Uterus (tissue), 4 donors: Measurements from ENCODE around the gene OR10A3. TPM values are rescaled to one million over a fixed set of nuclear protein-coding genes. Genes with fewer than 3 reads are reported as not detected.

Experiments
- DNase-seq, 2 donors: peaks; one replicate each; pipeline ENCODE4 v3.0.0-alpha.2; 2019 to 2020
- H3K27ac ChIP-seq, 2 donors: fragments of 200-600 bp; sonication (generic); 1 replicate in 1 of 2; 2 replicates in 1 of 2; pipeline ENCODE4 v1.5.1; 2016 to 2018
- H3K27me3 ChIP-seq, 2 donors: fragments of 200-600 bp; sonication (generic); one replicate each; pipeline ENCODE4 v1.5.1; 2018 to 2019; ENCODE audit warnings: control low read depth in 1 of 2
- H3K36me3 ChIP-seq, 2 donors: fragments of 200-600 bp; sonication (generic); one replicate each; pipeline ENCODE4 v1.5.1; 2019; ENCODE audit warnings: control low read depth in 1 of 2
- H3K4me1 ChIP-seq, 2 donors: fragments of 200-600 bp; sonication (generic); one replicate each; pipeline ENCODE4 v1.5.1; 2018 to 2019; ENCODE audit warnings: control low read depth in 1 of 2
- H3K4me3 ChIP-seq, 2 donors: fragments of 200-600 bp; sonication (generic); 1 replicate in 1 of 2; 2 replicates in 1 of 2; pipeline ENCODE4 v1.5.1; 2018 to 2019; ENCODE audit warnings: mild to moderate bottlenecking in 1 of 2
- H3K9me3 ChIP-seq, 2 donors: fragments of 200-600 bp; sonication (generic); one replicate each; pipeline ENCODE4 v1.5.1; 2019; ENCODE audit warnings: control low read depth in 1 of 2
- POLR2A ChIP-seq, 2 donors: fragments of 450-650 bp; IDR thresholded peaks; one replicate each; pipeline ENCODE4 v1.6.1; 2016; ENCODE audit warnings: antibody characterized with exemption in 2 of 2, mild to moderate bottlenecking in 1 of 2, moderate library complexity in 1 of 2
- intact Hi-C: fragments of 100-400 bp; cut with DNase I; formaldehyde crosslinking; loops from one replicate; pipeline ENCODE4 v1.15.1; 2023; ENCODE audit warnings: low total_unique reads
- total RNA-seq, 4 donors: library from RNA; depleted of rRNA in 3 of 4; stranded (reverse); fragments of >200 nt in 3 of 4; gene quantifications; one replicate each; pipeline versions ENCODE4 v1.1.0 to v1.2.4, GENCODE V29; 2014 to 2023
- TF ChIP-seq, protein P1 (sequence below), 4 experiments: fragments of 200-600 bp in 2 of 4; fragments of 450-650 bp in 2 of 4; sonication (generic) in 2 of 4; IDR thresholded peaks; one replicate each; pipeline ENCODE4 v1.5.1; 2016 to 2019; ENCODE audit warnings: antibody characterized with exemption in 4 of 4, mild to moderate bottlenecking in 2 of 4, moderate library complexity in 1 of 4
- donor health status: DM: yes; HTN: yes; CAD: no.

OR10A3 gene
- total RNA-seq, 4 donors from 2014 or later: not detected

GRCh38 chr11:7964873-7965272 is 23.4 kb upstream of the OR10A3 start:
- H3K4me3 ChIP-seq: no peak overlapping the region
- TF ChIP-seq POLR2A (IDR thresholded peaks at IDR 0.05): no peak
- TF ChIP-seq, protein P1, sequence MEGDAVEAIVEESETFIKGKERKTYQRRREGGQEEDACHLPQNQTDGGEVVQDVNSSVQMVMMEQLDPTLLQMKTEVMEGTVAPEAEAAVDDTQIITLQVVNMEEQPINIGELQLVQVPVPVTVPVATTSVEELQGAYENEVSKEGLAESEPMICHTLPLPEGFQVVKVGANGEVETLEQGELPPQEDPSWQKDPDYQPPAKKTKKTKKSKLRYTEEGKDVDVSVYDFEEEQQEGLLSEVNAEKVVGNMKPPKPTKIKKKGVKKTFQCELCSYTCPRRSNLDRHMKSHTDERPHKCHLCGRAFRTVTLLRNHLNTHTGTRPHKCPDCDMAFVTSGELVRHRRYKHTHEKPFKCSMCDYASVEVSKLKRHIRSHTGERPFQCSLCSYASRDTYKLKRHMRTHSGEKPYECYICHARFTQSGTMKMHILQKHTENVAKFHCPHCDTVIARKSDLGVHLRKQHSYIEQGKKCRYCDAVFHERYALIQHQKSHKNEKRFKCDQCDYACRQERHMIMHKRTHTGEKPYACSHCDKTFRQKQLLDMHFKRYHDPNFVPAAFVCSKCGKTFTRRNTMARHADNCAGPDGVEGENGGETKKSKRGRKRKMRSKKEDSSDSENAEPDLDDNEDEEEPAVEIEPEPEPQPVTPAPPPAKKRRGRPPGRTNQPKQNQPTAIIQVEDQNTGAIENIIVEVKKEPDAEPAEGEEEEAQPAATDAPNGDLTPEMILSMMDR (IDR thresholded peaks at IDR 0.05): no peak
- no peak overlapping the region for H3K27ac ChIP-seq
- H3K4me1 ChIP-seq: no peaks in the 10 kb centered on the region
- H3K36me3 ChIP-seq: no peaks in the 10 kb centered on the region
- intact Hi-C loops: no loop called here
- no peak for DNase-seq
- H3K9me3 ChIP-seq: no peaks in the 10 kb centered on the region
- H3K27me3 ChIP-seq: no peaks in the 10 kb centered on the region

DNA sequence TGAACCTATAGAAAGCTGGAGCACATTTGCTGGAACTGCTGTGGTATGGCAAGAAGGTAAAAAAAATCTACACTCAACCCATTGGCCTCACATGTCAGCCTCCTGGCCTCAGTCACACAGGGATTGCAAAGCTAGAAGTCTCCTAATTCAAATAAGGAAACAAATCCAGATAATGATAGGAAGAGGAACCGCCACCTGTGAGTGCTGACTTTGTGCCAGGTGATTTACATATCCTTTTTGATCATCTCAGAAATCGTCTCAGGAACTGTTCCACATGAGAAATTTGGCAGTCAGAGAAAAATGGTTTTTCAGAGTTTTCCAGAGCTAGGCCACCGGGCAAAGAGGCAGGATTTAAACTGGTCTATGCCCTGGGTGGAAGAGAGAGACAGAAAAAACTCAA is 22.8 kb upstream of the OR10A3 start:
- no peak for DNase-seq
- H3K4me3 ChIP-seq: no peak overlapping the region
- H3K27me3 ChIP-seq: no peaks in the 10 kb centered on the region
- H3K27ac ChIP-seq: no peak overlapping the region
- no peaks in the 10 kb centered on the region for H3K9me3 ChIP-seq
- no peaks in the 10 kb centered on the region for H3K4me1 ChIP-seq
- intact Hi-C loops: no loop called here
- TF ChIP-seq, protein P1 (IDR thresholded peaks at IDR 0.05): no peak
- no peak for TF ChIP-seq POLR2A (IDR thresholded peaks at IDR 0.05)
- no peaks in the 10 kb centered on the region for H3K36me3 ChIP-seq

DNA sequence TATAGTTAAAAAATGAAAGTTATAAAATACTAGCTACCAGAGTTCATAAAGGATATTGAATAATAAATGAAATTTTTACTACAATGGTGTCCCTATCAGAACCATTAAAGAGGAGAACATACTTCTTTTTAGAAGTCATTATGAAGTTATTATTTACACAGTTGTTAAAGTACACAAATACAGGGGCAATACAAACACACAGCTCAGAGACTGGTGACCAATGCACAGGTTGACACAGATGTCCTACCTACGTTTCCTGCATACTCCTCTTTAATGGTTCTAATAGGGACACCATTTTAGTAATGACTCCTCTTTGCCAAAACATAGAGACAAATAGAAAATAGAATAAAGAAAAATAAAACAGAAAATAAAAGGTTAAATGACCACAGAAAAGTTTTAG is 13.7 kb upstream of the OR10A3 start:
- TF ChIP-seq, protein P1 (IDR thresholded peaks at IDR 0.05): no peak
- TF ChIP-seq POLR2A (IDR thresholded peaks at IDR 0.05): no peak
- Histone ChIP-seq H3K27me3 (no peaks in the 10 kb centered on the region), H3K27ac (no peak overlapping the region), H3K4me1 (no peaks in the 10 kb centered on the region), H3K4me3 (no peak overlapping the region), H3K36me3 (no peaks in the 10 kb centered on the region), H3K9me3 (no peaks in the 10 kb centered on the region)
- intact Hi-C loops: no loop called here
- no peak for DNase-seq

DNA sequence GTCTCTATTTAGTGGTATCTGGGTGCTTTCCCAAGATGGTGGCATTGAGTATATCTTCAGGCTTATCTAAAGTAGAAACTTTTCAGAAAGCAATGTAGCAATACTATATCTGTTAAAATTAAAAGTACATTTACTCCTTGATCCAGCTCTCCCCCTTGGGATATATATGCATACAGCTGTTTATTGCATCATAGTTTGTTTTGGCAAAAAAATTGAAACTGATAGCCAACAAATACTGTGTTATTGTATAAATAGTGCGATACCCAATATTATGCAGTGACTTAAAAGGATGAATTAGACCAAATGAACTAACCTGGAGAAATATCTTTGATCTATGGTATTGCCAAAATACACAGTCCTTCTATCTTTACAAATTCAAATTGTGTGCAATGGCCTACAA is 8.4 kb upstream of the OR10A3 start:
- H3K27me3 ChIP-seq: no peaks in the 10 kb centered on the region
- intact Hi-C loops: no loop called here
- no peak overlapping the region for H3K4me3 ChIP-seq
- H3K36me3 ChIP-seq: no peaks in the 10 kb centered on the region
- TF ChIP-seq, protein P1 (IDR thresholded peaks at IDR 0.05): no peak
- TF ChIP-seq POLR2A (IDR thresholded peaks at IDR 0.05): no peak
- no peaks in the 10 kb centered on the region for H3K4me1 ChIP-seq
- DNase-seq: no peak
- no peaks in the 10 kb centered on the region for H3K9me3 ChIP-seq
- H3K27ac ChIP-seq: no peak overlapping the region

DNA sequence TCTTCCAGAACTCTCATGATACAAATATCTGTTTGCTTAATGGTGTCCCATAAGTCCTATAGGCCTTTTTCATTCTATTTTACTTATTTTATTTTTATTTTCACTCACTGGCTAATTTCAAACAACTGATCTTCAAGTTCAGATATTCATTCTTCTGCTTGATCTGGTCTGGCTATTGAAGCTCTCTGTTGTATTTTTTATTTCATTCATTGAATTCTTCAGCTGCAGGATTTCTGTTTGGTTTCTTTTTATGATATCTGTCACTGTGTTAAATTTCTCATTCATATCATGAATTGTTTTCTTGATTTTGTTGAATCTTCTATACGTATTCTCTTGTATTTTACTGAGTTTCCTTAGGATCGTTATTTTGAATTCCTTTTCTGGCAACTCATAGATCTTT is 2.6 kb upstream of the OR10A3 start:
- Histone ChIP-seq H3K4me3 (no peak overlapping the region), H3K4me1 (no peaks in the 10 kb centered on the region), H3K36me3 (no peaks in the 10 kb centered on the region), H3K27me3 (no peaks in the 10 kb centered on the region), H3K9me3 (peaks cover 0 to 7% of the 10 kb centered on the region in 2 donors), H3K27ac (no peak overlapping the region)
- DNase-seq: no peak
- intact Hi-C loops: no loop called here
- no peak for TF ChIP-seq POLR2A (IDR thresholded peaks at IDR 0.05)
- TF ChIP-seq, protein P1 (IDR thresholded peaks at IDR 0.05): no peak
